Adipocyte (in vitro differentiated cells): ENCODE measurements around the gene KANSL1.
"Not testable (repeated sequence)": the region's sequence is repeated elsewhere in the genome, so short reads cannot be mapped to it uniquely, and the experiment has no call there.

Source experiments
- DNase-seq: peaks from one replicate; pipeline ENCODE4 v3.0.0-alpha.2; 2015; ENCODE audit warnings: low read depth
- H3K27me3 ChIP-seq: replicated peaks from 2 replicates; pipeline ENCODE4 v1.7.0; 2013; ENCODE audit warnings: mild to moderate bottlenecking, low read length, moderate library complexity; ENCODE audit not compliant: control insufficient read depth, insufficient read depth
- H3K36me3 ChIP-seq: 2 replicates; pipeline ENCODE4 v1.7.0; 2013; ENCODE audit warnings: low read length, mild to moderate bottlenecking, moderate library complexity; ENCODE audit not compliant: control insufficient read depth, insufficient read depth, severe bottlenecking
- H3K4me1 ChIP-seq: 2 replicates; pipeline ENCODE4 v1.7.0; 2013; ENCODE audit warnings: mild to moderate bottlenecking, low read length, moderate library complexity; ENCODE audit not compliant: control insufficient read depth, insufficient read depth
- H3K4me3 ChIP-seq: 2 replicates; pipeline ENCODE4 v1.7.0; 2013; ENCODE audit warnings: mild to moderate bottlenecking, low read length, moderate library complexity
- H3K9ac ChIP-seq: 2 replicates; pipeline ENCODE4 v1.7.0; 2013; ENCODE audit warnings: mild to moderate bottlenecking, low read length, moderate library complexity
- H3K9me3 ChIP-seq: 2 replicates; pipeline ENCODE4 v1.7.0; 2013; ENCODE audit warnings: mild to moderate bottlenecking, low read length, moderate library complexity; ENCODE audit not compliant: control insufficient read depth

The KANSL1 gene

GRCh38 chr17:46087871-46088270 is 105.4 kb downstream of the KANSL1 start:
- H3K9me3 ChIP-seq = not testable (repeated sequence)
- peaks cover 14% of the 10 kb centered on the region for H3K36me3 ChIP-seq

GRCh38 chr17:46086821-46087220 is 106.4 kb downstream of the KANSL1 start:
- Histone ChIP-seq H3K9me3 (no peaks in the 10 kb centered on the region), H3K36me3 (peaks cover 14% of the 10 kb centered on the region), H3K27me3 (no peaks in the 10 kb centered on the region), H3K4me3 (no peak overlapping the region), H3K4me1 (no peaks in the 10 kb centered on the region), H3K9ac (no peak overlapping the region)
- no peak for DNase-seq

More at GRCh38 chr17:46087871-46088270, 105.4 kb downstream of the KANSL1 start:
- not testable (repeated sequence) for DNase-seq, H3K4me1 ChIP-seq, H3K27me3 ChIP-seq, H3K4me3 ChIP-seq, H3K9ac ChIP-seq

- Histone ChIP-seq H3K9me3 (no peaks in the 10 kb centered on the region), H3K4me1 (peaks cover 10% of the 10 kb centered on the region), H3K27me3 (no peaks in the 10 kb centered on the region), H3K36me3 (peaks cover 7% of the 10 kb centered on the region), H3K9ac (no peak overlapping the region), H3K4me3 (no peak overlapping the region)
- no peak for DNase-seq
Observed at GRCh38 chr17:46085522-46085921, 107.7 kb downstream of the KANSL1 start.

GRCh38 chr17:46082257-46082656 is 111.0 kb downstream of the KANSL1 start:
- H3K36me3 ChIP-seq = peaks cover 4% of the 10 kb centered on the region
- no peak for DNase-seq
- H3K27me3 ChIP-seq = no peaks in the 10 kb centered on the region
- H3K4me3 ChIP-seq = no peak overlapping the region
- peaks cover 21% of the 10 kb centered on the region for H3K4me1 ChIP-seq
- no peak overlapping the region for H3K9ac ChIP-seq
- no peaks in the 10 kb centered on the region for H3K9me3 ChIP-seq

GRCh38 chr17:46081018-46081320 is 112.3 kb downstream of the KANSL1 start:
- no peak for DNase-seq
- H3K9ac ChIP-seq = no peak overlapping the region

GRCh38 chr17:46080118-46081017 is 112.9 kb downstream of the KANSL1 start:
- H3K4me1 ChIP-seq = peaks cover 21% of the 10 kb centered on the region

More at GRCh38 chr17:46081018-46081320, 112.3 kb downstream of the KANSL1 start:
- no peaks in the 10 kb centered on the region for H3K27me3 ChIP-seq
- no peaks in the 10 kb centered on the region for H3K9me3 ChIP-seq
- peaks cover 21% of the 10 kb centered on the region for H3K4me1 ChIP-seq
- H3K4me3 ChIP-seq = no peak overlapping the region
- peaks cover 4% of the 10 kb centered on the region for H3K36me3 ChIP-seq

GRCh38 chr17:46078675-46079074 is 114.6 kb downstream of the KANSL1 start:
- no peaks in the 10 kb centered on the region for H3K9me3 ChIP-seq
- no peak overlapping the region for H3K9ac ChIP-seq
- peaks cover 6% of the 10 kb centered on the region for H3K36me3 ChIP-seq
- H3K4me3 ChIP-seq = no peak overlapping the region
- H3K27me3 ChIP-seq = no peaks in the 10 kb centered on the region
- DNase-seq = no peak
- H3K4me1 ChIP-seq = peaks cover 21% of the 10 kb centered on the region

More at GRCh38 chr17:46080118-46081017, 112.9 kb downstream of the KANSL1 start:
- H3K4me3 ChIP-seq = no peak overlapping the region
- H3K27me3 ChIP-seq = no peaks in the 10 kb centered on the region
- H3K36me3 ChIP-seq = peaks cover 4% of the 10 kb centered on the region
- H3K9me3 ChIP-seq = no peaks in the 10 kb centered on the region
- H3K9ac ChIP-seq = no peak overlapping the region
- no peak for DNase-seq

- no peaks in the 10 kb centered on the region for H3K27me3 ChIP-seq
- H3K9ac ChIP-seq = no peak overlapping the region
- H3K4me3 ChIP-seq = no peak overlapping the region
- H3K9me3 ChIP-seq = no peaks in the 10 kb centered on the region
- no peak for DNase-seq
- H3K4me1 ChIP-seq = peaks cover 31% of the 10 kb centered on the region
- H3K36me3 ChIP-seq = peaks cover 5% of the 10 kb centered on the region
Observed at GRCh38 chr17:46074540-46074939, 118.7 kb downstream of the KANSL1 start.

GRCh38 chr17:46072998-46073397 is 120.2 kb downstream of the KANSL1 start:
- Histone ChIP-seq H3K27me3 (no peaks in the 10 kb centered on the region), H3K4me1 (peaks cover 22% of the 10 kb centered on the region), H3K4me3 (peak overlapping the region; percentile 5), H3K36me3 (peaks cover 3% of the 10 kb centered on the region), H3K9ac (peak overlapping the region; percentile 8), H3K9me3 (no peaks in the 10 kb centered on the region)
- DNase-seq = peak; percentile 41

- Histone ChIP-seq H3K36me3 (peaks cover 10% of the 10 kb centered on the region), H3K4me3 (no peak overlapping the region), H3K9me3 (no peaks in the 10 kb centered on the region), H3K27me3 (no peaks in the 10 kb centered on the region), H3K4me1 (peaks cover 20% of the 10 kb centered on the region), H3K9ac (no peak overlapping the region)
- DNase-seq = no peak
Observed at GRCh38 chr17:46071796-46072195, 121.4 kb downstream of the KANSL1 start.

GRCh38 chr17:46064460-46064859 is 128.8 kb downstream of the KANSL1 start:
- no peak for DNase-seq
- Histone ChIP-seq H3K4me1 (peaks cover 13% of the 10 kb centered on the region), H3K4me3 (no peak overlapping the region), H3K36me3 (peaks cover 29% of the 10 kb centered on the region), H3K27me3 (no peaks in the 10 kb centered on the region), H3K9ac (no peak overlapping the region), H3K9me3 (no peaks in the 10 kb centered on the region)
